Epithelial cell of proximal tubule (primary cell): ENCODE data around the gene GRAMD2B. TPM values are rescaled to one million over a fixed set of nuclear protein-coding genes. Genes with fewer than 3 reads are reported as not detected.

Source experiments
- DNase-seq: peaks from one replicate; pipeline ENCODE4 v3.0.0-alpha.2; 2011; ENCODE audit warnings: low read depth
- H3K4me3 ChIP-seq: 2 replicates; pipeline ENCODE4 v1.5.1; 2011; ENCODE audit warnings: low read depth, mild to moderate bottlenecking, low read length
- total RNA-seq: library from RNA; depleted of rRNA; stranded (reverse); fragments of >200 nt; gene quantifications from 2 replicates; pipeline ENCODE4 v1.2.3, GENCODE V29; 2015
- TF ChIP-seq, protein P1 (sequence below): conservative IDR thresholded peaks from 2 replicates; pipeline ENCODE4 v1.5.1; 2012; ENCODE audit warnings: low read depth, mild to moderate bottlenecking, low read length

Gene GRAMD2B
- total RNA-seq, 1 donor from 2014 or later: 43.2 TPM

DNA sequence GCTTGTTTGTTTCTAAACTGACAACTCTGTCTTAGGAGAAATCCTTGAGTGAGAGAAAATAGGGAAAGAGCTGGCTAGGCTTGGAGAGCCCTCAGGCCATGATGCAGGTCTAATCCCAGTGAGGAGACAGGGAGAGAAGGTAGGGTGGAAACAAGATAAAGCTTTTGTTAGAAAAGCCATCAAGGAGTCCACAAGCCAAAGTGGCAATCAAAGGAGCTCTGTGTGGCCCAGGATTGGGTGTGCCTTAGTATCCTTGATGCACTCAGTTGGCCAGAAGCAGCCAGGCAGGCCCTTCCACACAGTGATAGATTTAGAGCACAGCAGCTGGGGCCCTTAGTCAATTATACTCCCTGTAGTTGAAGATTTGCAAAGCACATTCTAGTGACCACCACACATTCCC is 97.9 kb downstream of the GRAMD2B start:
- TF ChIP-seq, protein P1, sequence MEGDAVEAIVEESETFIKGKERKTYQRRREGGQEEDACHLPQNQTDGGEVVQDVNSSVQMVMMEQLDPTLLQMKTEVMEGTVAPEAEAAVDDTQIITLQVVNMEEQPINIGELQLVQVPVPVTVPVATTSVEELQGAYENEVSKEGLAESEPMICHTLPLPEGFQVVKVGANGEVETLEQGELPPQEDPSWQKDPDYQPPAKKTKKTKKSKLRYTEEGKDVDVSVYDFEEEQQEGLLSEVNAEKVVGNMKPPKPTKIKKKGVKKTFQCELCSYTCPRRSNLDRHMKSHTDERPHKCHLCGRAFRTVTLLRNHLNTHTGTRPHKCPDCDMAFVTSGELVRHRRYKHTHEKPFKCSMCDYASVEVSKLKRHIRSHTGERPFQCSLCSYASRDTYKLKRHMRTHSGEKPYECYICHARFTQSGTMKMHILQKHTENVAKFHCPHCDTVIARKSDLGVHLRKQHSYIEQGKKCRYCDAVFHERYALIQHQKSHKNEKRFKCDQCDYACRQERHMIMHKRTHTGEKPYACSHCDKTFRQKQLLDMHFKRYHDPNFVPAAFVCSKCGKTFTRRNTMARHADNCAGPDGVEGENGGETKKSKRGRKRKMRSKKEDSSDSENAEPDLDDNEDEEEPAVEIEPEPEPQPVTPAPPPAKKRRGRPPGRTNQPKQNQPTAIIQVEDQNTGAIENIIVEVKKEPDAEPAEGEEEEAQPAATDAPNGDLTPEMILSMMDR: no peak
- no peak for DNase-seq
- no peak overlapping the region for H3K4me3 ChIP-seq

DNA sequence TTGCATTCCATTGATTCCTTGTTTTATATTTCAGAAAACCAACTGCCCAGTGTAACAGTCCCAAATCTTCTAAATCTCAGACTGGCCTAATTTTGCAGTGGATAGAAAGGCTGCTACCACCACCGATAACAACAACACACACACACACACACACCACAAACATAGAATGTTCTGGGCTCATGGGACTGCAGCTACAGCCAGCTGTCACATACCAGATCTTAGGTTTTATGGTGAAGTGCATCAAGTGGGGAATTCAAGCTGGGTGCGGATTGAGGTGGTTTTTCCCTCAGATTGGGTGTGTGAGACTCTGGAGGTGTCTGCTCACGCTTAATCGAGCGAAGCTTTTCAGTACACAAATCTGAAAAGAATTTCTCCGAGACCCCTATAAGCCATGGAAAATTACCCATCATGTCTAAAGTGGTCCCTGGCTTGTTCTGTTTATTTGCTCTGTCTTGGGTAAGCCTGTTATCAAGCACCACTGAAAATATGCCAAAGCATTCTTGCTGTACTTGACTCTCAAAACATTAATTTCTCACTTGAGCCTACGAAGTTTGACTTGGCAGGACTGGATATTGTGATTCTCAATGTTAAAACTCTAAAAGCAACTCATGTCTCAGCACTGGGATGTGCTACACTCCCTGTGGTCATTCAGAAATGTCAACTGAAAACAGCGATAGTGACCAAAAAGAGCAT is 100.8 kb downstream of the GRAMD2B start:
- no peak overlapping the region for H3K4me3 ChIP-seq
- no peak for DNase-seq
- TF ChIP-seq, protein P1: no peak

DNA sequence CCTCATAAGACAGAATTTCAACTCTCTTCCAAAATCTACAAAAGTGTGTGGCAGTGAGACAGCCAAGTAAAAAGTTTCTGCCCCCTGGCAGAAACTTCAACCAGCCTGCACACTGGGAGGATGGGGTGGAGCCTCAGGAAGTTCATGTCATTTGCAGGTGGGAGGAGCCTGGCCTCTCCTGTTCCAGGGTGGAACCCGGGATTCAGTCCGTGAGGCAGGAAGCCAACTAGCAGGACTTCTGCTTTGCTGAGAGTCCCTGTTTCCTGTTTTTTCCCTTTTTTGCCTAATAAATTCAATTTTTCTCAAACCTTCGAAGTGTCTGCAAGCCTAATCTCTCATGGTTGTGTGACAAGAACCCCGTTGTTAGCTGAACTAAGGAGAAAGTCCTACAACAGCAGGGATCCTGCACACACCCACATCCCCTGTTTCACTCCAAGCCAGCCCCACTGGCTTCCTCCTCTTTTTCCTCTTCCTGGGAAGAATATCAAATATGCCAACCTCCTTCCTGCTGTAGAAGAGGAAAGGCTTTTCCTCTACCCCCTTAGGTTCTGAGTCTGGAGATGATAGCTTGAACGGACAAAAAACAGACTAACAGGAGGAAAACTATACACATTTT is 102.5 kb downstream of the GRAMD2B start:
- H3K4me3 ChIP-seq: no peak overlapping the region
- no peak for DNase-seq
- TF ChIP-seq, protein P1: no peak

DNA sequence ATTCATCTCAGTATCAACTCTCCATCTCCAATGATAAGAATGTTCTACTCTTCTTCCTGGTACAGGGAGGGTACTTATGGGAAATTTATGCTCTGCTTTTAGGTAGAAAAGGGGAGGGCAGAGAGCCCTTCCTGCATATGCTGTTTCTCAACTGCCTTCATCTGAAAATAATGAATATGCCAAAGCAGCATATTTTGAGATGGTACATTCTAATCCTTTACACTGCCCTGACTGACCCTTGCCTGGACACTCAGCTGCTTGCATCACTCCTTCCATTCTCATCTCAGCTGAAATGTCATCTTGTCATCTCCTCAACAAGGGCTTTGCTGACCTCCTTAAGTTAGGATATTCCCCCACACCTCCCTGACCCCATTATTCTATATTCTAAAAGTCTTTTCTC is 103.3 kb downstream of the GRAMD2B start:
- H3K4me3 ChIP-seq: no peak overlapping the region
- TF ChIP-seq, protein P1: no peak
- no peak for DNase-seq

DNA sequence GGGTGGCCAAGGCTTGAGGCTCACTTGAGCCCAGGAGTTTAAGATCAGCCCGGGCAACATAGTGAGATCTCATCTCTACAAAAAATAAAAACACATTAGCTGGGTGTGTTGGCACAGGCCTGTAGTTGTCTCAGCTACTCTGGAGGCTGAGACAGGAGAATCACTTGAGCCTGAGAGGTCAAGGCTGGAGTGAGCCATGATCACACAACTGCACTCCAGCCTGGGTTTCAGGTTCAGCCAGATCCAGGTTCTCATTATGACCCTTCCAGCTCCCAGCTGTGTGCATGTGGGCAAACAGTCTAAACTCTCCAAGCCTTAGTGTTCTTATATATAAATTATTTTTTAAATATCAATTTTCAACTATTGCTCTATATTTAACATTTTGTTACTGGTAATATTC is 103.9 kb downstream of the GRAMD2B start:
- TF ChIP-seq, protein P1: no peak
- no peak for DNase-seq
- H3K4me3 ChIP-seq: no peak overlapping the region

DNA sequence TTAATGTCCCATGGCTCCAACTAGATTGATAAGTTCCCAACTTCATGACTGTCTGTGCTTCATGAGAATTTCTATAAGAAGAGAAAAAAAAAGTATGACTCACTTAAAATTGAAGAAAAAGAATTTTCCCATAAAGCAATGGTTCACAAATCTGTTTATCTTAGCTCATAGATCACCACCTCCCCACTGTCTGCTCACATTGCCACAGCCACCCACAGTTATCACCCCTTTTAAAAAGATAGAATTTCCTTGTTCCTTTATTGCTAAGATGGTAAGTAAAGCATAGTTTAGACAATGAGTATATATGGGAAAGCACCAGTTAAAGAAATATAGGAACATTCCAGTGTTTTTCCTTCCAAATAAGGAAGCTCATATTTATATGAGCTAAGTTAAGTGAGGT is 104.7 kb downstream of the GRAMD2B start:
- TF ChIP-seq, protein P1: no peak
- DNase-seq: no peak
- H3K4me3 ChIP-seq: no peak overlapping the region
